BE2C (cell line): ENCODE results near the gene DLG2.

Experiments
- DNase-seq: peaks from one replicate; pipeline ENCODE4 v3.0.0-alpha.2; 2020
- H3K27me3 ChIP-seq: fragments of 250-450 bp; sonication (Bioruptor Pico); 2 replicates; pipeline ENCODE4 v1.5.1; 2020; ENCODE audit warnings: mild to moderate bottlenecking
- H3K36me3 ChIP-seq: fragments of 250-450 bp; sonication (Bioruptor Pico); 2 replicates; pipeline ENCODE4 v1.5.1; 2020; ENCODE audit warnings: mild to moderate bottlenecking
- H3K4me1 ChIP-seq: fragments of 250-450 bp; sonication (Bioruptor Pico); 2 replicates; pipeline ENCODE4 v1.5.1; 2020
- H3K4me3 ChIP-seq: 2 replicates; pipeline ENCODE4 v1.5.1; 2011; ENCODE audit warnings: low read depth, low read length
- H3K9me3 ChIP-seq: fragments of 250-450 bp; sonication (Bioruptor Pico); 2 replicates; pipeline ENCODE4 v1.5.1; 2020
- TF ChIP-seq, protein P1 (sequence below): IDR thresholded peaks from 2 replicates; pipeline ENCODE4 v1.5.1; 2012; ENCODE audit warnings: mild to moderate bottlenecking, low read depth, low read length

DLG2 gene

DNA sequence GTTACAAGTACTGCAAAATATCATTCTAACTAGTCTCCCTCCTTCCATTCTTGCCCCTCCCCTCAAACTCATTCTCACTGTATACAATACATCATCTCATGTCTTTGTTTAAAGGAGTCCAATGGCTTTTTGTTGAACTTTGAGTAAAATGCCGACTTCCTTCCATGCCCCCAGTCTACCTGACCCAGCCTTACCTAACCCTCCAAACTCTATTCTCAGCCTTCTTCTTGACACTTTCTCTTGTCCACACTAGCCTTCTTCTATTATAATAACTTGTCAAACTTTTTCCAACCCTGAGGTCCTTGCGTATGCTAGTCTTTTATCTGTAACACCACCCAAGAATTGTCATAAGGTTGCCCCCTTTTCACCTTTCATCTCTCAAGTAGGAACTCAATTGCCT lies 1329.6 kb downstream of the DLG2 start:
- H3K36me3 ChIP-seq, result no peaks in the 10 kb centered on the region
- peaks cover 7% of the 10 kb centered on the region; the same call in 1 of the 2 replicates for H3K4me1 ChIP-seq
- DNase-seq, result no peak
- no peak overlapping the region for H3K4me3 ChIP-seq
- TF ChIP-seq, protein P1, sequence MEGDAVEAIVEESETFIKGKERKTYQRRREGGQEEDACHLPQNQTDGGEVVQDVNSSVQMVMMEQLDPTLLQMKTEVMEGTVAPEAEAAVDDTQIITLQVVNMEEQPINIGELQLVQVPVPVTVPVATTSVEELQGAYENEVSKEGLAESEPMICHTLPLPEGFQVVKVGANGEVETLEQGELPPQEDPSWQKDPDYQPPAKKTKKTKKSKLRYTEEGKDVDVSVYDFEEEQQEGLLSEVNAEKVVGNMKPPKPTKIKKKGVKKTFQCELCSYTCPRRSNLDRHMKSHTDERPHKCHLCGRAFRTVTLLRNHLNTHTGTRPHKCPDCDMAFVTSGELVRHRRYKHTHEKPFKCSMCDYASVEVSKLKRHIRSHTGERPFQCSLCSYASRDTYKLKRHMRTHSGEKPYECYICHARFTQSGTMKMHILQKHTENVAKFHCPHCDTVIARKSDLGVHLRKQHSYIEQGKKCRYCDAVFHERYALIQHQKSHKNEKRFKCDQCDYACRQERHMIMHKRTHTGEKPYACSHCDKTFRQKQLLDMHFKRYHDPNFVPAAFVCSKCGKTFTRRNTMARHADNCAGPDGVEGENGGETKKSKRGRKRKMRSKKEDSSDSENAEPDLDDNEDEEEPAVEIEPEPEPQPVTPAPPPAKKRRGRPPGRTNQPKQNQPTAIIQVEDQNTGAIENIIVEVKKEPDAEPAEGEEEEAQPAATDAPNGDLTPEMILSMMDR, result no peak
- H3K9me3 ChIP-seq, result no peaks in the 10 kb centered on the region
- H3K27me3 ChIP-seq, result no peaks in the 10 kb centered on the region

DNA sequence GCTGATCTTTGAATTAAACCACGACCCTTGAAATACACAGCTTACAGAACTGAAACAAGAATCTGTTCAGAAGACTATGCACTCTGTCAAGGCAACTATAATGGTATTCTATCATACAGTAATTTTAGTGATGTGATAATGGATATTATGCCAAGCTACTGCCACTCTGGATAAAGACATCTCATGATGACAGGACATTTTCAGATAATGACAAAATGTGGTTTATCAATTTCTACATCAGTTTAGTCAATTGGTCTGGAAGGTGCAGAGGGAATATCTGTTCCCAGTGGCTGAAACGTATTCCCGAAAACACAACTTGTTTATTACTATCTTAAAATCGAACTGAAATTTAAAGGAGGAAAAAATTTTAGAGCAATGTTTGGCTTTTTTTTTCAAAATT lies 1331.3 kb downstream of the DLG2 start:
- no peaks in the 10 kb centered on the region for H3K27me3 ChIP-seq
- no peak for DNase-seq
- H3K9me3 ChIP-seq, result no peaks in the 10 kb centered on the region
- TF ChIP-seq, protein P1, result no peak
- H3K4me3 ChIP-seq, result no peak overlapping the region
- H3K36me3 ChIP-seq, result no peaks in the 10 kb centered on the region
- H3K4me1 ChIP-seq, result peaks cover 7% of the 10 kb centered on the region

DNA sequence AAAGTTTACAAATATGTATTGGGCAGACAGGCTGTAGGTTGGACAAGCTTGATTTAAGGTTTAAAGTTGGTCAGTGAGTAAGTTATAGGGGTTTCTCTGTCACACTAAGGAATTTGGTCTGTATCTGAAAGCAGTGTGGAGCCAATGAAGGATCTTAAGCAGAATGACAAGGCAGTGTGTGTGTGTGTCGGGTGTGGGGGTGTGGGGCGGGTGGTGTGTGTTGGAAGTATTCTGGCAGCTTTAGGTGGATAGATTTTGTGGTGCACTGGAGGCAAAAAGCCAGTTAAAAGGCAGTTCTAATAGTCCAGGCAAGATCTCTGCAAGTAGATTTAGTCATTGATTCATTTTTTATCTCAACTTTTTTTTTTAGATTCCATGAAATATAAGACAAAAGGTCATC lies 1334.2 kb downstream of the DLG2 start:
- Histone ChIP-seq H3K9me3 (no peaks in the 10 kb centered on the region), H3K4me1 (peaks cover 20% of the 10 kb centered on the region), H3K4me3 (no peak overlapping the region), H3K27me3 (no peaks in the 10 kb centered on the region), H3K36me3 (no peaks in the 10 kb centered on the region)
- TF ChIP-seq, protein P1, result no peak
- no peak for DNase-seq

DNA sequence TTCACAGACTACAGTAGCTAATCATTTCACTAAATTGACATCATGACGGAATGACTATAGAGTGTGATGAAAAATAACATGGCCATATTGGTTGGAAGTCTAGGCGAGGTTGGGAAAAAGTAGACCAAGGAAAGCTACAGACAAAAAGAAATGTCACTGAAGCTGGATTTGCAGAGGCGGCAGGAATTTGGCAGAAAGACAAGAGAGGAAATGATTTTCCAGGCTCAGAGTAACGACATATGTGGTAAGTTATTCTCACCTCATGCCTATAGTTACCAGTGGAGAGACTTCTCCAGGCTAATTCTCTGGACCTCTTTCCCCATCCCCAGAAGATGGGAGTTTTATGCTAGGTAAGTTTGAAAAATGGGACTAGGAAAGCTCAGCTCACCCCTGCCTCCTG lies 1335.1 kb downstream of the DLG2 start:
- DNase-seq, result no peak
- Histone ChIP-seq H3K4me1 (peaks cover 20% of the 10 kb centered on the region), H3K9me3 (no peaks in the 10 kb centered on the region), H3K36me3 (no peaks in the 10 kb centered on the region), H3K4me3 (no peak overlapping the region), H3K27me3 (no peaks in the 10 kb centered on the region)
- TF ChIP-seq, protein P1, result no peak

DNA sequence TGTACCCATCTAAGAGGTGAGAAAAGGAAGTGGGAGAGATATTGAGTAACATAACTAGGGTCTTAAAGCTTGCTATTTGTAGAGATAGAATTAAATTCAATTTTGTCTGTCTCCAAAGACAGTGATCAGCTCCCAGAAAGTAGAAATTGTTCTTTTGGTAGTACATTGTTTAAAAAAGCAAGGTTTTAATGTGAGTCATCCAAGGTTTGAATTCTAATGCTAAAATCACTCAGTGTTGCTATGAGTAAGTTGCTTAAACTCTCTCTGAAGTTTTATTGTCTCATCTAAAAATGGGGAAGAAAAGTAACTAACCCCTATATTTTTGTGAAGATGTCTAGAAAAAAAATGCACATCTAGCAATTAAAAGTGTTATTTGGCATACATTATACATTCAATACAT lies 1336.5 kb downstream of the DLG2 start:
- Histone ChIP-seq H3K9me3 (no peaks in the 10 kb centered on the region), H3K4me1 (peaks cover 13% of the 10 kb centered on the region), H3K36me3 (no peaks in the 10 kb centered on the region), H3K27me3 (no peaks in the 10 kb centered on the region), H3K4me3 (no peak overlapping the region)
- TF ChIP-seq, protein P1, result no peak
- DNase-seq, result no peak

DNA sequence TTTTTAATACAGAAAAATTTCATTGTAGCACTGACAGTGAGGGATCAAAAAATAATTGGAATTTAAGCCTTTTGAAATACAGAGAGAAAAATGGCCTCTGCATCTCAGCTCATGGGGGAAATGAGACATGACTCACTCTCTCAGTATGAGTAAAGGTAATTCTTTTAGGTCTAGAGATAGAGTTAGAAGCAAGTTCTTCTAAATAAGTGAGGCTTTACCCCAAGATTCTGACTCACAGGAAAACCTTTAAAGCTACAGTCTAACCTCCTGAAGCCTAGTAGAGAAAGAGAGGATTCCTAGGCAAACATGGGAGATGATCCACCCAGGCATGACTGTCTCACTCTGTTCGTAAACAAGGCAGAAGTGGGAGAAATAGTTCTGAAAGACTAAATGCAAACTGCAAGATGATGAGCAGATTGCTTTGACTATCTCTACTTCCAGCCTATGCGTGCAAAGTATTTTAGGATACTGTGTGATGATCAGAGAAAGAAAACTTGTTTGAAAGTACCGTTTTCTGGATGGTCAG lies 1337.7 kb downstream of the DLG2 start:
- H3K9me3 ChIP-seq, result no peaks in the 10 kb centered on the region
- H3K4me3 ChIP-seq, result no peak overlapping the region
- H3K4me1 ChIP-seq, result peaks cover 18% of the 10 kb centered on the region
- no peaks in the 10 kb centered on the region for H3K27me3 ChIP-seq
- H3K36me3 ChIP-seq, result no peaks in the 10 kb centered on the region
- DNase-seq, result no peak
- TF ChIP-seq, protein P1, result no peak
